ENCODE data around the gene KIAA1958.
"Not testable (repeated sequence)": the region's sequence is repeated elsewhere in the genome, so short reads cannot be mapped to it uniquely, and the experiment has no call there.

KIAA1958 gene

GRCh38 chr9:112556497-112557442, 70.1 kb downstream of the KIAA1958 start:
- no peak for DNase-seq

GRCh38 chr9:112558476-112558875, 71.8 kb downstream of the KIAA1958 start:
- no peak for DNase-seq

- no peak for DNase-seq
These were observed 72.4 kb downstream of the KIAA1958 start for GRCh38 chr9:112558978-112559377.

- no peak for DNase-seq
These were observed 73.2 kb downstream of the KIAA1958 start for GRCh38 chr9:112559629-112560413.

GRCh38 chr9:112562235-112562958, 75.8 kb downstream of the KIAA1958 start:
- DNase-seq, result no peak

- no peak for DNase-seq
These were observed 82.6 kb downstream of the KIAA1958 start for GRCh38 chr9:112569186-112569585.

- no peak for DNase-seq
These were observed 84.1 kb downstream of the KIAA1958 start for GRCh38 chr9:112570671-112571167.

GRCh38 chr9:112571624-112572355, 85.2 kb downstream of the KIAA1958 start:
- no peak for DNase-seq

- no peak for DNase-seq
These were observed 85.8 kb downstream of the KIAA1958 start for GRCh38 chr9:112572416-112572815.

GRCh38 chr9:112574008-112574407, 87.4 kb downstream of the KIAA1958 start:
- DNase-seq, result no peak

- DNase-seq, result no peak
These were observed 88.5 kb downstream of the KIAA1958 start for GRCh38 chr9:112575107-112575506.

- DNase-seq, result no peak
These were observed 95.0 kb downstream of the KIAA1958 start for GRCh38 chr9:112581469-112582176.

- DNase-seq, result no peak
These were observed 96.0 kb downstream of the KIAA1958 start for GRCh38 chr9:112582371-112583262.

GRCh38 chr9:112586599-112587155, 100.0 kb downstream of the KIAA1958 start:
- no peak for DNase-seq

- DNase-seq, result not testable (repeated sequence)
These were observed 105.2 kb downstream of the KIAA1958 start for GRCh38 chr9:112591875-112592274.

- no peak for DNase-seq
These were observed 113.1 kb downstream of the KIAA1958 start for GRCh38 chr9:112599732-112600131.

GRCh38 chr9:112601636-112602035, 115.0 kb downstream of the KIAA1958 start:
- DNase-seq, result no peak

GRCh38 chr9:112604790-112605189, 118.2 kb downstream of the KIAA1958 start:
- no peak for DNase-seq

- no peak for DNase-seq
These were observed 118.9 kb downstream of the KIAA1958 start for GRCh38 chr9:112605518-112605917.

Data from activated CD4-positive, alpha-beta T cell treated with anti-CD3 and anti-CD28 coated beads for 4 hours (primary cell).